CD4-positive, alpha-beta T cell treated with Interleukin-21 for 1 hour (primary cell): ENCODE data around the gene SERPINA6.
"Not testable (repeated sequence)": the region's sequence is repeated elsewhere in the genome, so short reads cannot be mapped to it uniquely, and the experiment has no call there.

Experiments
- DNase-seq: peaks from one replicate; pipeline ENCODE4 v3.0.0-alpha.2; 2020

The SERPINA6 gene, protein sequence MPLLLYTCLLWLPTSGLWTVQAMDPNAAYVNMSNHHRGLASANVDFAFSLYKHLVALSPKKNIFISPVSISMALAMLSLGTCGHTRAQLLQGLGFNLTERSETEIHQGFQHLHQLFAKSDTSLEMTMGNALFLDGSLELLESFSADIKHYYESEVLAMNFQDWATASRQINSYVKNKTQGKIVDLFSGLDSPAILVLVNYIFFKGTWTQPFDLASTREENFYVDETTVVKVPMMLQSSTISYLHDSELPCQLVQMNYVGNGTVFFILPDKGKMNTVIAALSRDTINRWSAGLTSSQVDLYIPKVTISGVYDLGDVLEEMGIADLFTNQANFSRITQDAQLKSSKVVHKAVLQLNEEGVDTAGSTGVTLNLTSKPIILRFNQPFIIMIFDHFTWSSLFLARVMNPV

GRCh38 chr14:94322648-94323570 is at the start of gene SERPINA6:
Gene SERPINA6 (minus strand): TSS chr14:94323336. CDS start chr14:94314648, 8,688 bp downstream.
- DNase-seq: no peak

DNA sequence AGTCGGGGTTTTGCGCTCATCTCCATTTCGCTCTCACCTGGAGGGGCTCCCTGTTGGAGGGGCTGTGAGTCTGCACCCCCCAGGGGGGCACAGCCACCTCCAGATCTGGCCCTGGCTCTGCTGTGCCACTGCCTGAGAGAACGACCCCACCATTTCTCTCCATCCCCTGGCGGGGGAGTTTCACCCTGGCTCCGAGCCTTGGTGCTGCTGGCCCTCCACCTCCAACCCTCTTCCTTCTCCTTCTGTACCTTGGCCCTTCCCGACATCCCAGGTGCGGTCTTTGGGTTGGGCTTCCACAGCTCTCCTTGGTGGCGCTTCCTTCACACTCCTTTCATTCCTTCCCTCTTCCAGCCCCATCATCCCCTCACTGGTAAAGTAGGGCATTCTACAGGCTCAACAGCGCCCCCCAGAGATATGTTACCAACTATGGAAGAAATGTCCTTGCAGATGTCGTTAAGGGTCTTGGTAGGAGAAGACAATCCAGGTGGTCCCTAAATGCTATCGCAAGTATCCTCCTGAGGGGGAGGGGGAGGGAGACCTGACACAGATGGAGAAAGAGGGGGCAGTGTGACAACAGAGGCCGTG is 49.0 kb upstream of the SERPINA6 start:
- no peak for DNase-seq

DNA sequence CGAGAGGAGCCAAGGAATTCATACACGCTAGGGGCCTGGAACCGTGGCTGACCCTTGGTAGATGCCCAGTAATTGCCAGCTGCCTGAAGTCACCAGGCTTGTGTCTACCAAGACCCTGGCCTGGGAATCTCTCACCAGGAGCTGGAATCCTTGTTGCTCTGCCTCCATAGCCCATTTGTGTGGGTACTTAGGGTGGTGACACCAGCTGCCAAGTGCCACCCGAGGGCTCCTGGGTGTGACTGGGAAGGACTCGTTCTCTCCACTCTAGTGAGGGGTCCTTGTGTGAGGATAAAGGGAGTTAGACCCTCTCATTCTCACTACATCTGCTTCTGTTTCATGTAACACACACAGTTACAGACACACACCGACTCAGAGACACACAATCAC is 47.4 kb upstream of the SERPINA6 start:
- DNase-seq: no peak

DNA sequence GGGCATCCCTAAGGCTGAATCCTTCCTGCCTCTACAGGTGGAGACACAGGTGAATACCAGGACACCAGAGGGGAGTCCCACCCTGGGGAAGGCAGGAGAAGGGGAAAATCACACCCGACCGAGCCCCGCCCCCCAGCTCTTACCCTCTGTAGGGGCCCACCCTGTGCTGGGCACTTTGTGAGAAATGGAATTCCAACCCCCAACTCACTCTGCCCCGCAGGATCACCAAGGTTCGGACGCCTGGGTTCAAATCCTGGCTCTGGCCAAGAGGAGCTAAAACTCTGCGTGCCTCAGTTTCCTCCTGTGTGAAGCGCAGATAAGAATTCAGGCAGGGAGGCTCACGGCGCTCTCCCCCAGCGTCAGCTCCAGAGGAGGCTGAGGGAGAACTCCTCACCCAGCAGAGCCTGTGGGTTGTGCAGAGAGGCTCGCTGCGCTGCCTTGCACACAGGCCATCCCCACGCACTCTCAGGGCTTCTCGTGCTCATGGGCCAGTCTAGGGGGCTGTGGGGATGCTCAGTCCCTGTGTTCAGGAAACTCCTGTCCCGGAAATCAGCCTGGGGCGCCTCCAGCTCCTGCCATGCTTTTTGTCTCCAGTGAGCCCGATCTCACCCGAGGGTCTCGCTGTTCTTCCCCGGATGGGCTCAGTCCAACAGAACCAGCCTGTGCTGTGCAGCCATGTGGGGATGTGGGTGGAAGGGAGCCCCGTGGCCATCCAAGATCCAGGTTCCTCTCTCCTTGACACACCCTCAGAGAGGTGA is 46.8 kb upstream of the SERPINA6 start:
- not testable (repeated sequence) for DNase-seq

GRCh38 chr14:94368956-94369355 is 45.8 kb upstream of the SERPINA6 start:
- DNase-seq: no peak

DNA sequence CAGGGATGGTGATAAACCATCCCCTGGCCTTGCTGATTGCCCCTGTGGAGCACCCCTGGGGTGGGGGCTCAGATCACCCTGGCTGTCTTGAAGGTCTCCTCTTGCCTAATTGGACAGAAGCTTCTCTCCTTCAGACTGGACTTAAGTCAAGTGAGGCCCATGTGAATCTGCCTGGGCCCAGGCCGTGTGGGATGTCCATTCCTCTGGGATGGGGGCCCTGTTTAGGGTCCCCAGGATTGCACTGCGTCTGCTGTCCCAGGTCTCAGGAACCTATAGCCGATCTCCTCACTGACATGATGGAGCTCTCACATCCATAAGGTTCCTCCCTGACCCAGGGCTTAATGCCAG is 45.1 kb upstream of the SERPINA6 start:
- no peak for DNase-seq

GRCh38 chr14:94367347-94368242 is 44.5 kb upstream of the SERPINA6 start:
- DNase-seq: no peak

GRCh38 chr14:94366146-94366915 is 43.2 kb upstream of the SERPINA6 start, which contains the start of gene SERPINA2:
Gene SERPINA2 (minus strand): TSS chr14:94366698.
- no peak for DNase-seq

DNA sequence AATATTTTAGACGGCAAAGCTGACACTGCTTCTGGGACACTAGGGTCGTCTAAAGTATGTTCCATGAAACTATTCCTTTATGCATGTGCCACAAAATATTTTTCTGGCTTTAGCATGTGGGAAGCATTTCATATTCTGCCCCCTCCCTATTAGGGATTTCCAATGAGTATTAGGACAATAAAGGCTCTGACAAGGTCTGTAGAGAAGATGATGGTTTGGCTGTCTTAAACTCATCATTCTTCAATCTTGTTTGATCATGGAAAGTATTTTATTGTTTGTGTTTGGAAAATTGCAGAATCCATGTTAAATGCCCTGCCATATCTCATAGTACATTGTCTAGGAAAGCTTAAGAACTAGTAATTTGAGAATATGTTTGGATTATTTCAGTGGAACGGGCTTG is 42.5 kb upstream of the SERPINA6 start:
- no peak for DNase-seq

DNA sequence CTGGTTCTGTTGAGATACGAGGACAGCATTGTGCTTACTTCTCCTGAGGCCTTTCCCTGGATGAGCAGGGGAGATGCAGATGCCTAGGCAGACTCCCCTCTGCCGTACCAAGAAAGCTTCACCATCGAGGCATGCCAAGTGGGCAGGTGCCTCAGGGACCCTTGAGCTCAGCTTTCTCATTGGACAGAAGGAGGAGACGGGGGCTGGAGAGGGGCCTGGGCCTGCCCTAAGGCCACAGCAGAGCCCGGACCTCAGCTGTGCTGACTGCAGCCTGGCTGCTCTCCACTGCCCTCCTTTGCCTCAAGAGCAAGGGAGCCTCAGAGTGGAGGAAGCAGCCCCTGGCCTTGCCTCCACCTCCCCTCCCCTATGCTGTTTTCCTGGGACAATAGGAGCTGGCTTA is 41.8 kb upstream of the SERPINA6 start:
- no peak for DNase-seq

DNA sequence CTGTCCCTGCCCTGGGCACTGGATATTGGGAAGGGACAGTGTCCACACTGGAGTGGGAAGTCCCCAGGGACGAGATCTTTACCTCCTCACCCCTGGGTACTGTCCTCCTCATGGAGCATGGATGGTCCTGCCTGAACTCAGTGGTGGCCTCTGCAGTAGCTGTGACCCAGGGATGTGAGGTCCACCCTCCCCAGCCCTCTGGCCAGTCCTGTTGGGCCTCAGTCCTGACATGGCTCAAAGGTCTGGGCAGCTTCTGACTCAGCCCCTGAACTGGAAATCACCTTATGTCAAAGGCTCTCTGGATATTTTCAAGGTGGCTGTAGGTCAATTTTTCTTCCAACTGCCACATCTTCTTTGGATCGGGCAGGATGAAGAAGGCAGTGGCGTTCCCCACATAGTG is 40.9 kb upstream of the SERPINA6 start:
- no peak for DNase-seq

DNA sequence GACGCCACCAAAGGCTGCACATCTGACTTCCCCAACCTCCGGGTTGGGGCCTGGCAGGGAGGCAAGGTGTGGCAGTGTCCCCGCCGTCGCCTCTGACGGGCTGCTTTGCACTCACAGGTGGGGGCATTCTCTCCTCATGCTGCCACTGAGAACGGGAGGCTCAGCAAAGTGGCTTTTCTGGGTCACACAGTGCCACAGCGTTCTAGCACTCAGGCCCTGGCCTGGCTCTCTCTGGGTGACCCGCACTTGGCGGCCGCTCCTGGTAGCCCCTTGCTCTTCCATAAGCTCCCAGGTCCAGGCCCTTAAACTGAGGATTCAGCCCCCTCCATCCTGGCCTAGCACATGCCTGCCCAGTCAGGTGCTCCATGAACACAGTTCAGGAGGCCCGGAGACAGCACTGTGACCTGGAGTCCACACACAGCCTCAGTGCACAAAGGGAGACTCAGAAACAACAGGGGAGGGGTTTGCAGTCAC is 40.1 kb upstream of the SERPINA6 start:
- DNase-seq: no peak

DNA sequence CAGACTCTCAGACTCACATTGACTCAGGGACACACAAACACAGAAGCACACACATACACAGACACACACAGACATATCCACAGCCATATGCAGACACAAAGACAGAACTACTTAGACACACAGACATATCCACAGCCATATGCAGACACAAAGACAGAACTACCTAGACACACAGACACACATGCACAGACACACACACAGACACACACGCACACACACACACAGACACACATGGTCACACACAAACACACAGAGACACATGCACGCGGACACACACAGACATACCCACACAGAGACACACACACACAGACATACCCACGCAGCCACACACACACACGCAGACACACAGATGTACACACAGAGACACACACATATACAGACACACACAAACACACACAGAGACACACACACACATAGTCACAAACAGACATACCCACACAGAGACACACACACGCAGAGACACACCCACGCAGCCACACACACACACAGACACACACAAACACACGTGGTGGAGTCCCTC is 39.5 kb upstream of the SERPINA6 start:
- no peak for DNase-seq

- DNase-seq: no peak
These were observed 38.5 kb upstream of the SERPINA6 start for GRCh38 chr14:94361682-94362081.

DNA sequence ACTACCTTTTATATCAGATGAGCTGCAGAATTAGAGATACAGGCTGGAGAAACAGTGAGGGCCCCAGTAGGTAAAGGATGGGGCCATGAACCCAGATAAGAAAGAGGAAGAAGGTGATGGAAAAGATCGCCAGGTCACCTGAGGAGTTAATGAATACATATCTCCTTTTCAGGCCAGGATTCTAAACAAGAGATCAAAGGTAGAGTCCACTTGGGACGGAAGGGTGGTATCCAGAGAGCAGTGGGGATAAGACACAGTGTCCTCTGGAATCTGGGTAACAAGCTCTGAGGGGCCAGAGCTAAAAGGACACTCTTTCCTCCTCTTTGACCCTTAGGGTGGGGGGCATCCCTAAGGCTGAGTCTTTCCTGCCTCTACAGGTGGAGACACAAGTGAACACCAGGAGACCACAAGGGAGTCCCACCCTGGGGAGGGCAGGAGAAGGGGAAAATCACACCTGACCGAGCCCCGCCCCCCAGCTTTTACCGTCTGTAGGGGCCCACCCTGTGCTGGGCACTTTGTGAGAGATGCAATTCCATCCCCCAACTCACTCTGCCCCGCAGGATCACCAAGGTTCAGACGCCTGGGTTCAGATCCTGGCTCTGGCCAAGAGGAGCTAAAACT is 37.9 kb upstream of the SERPINA6 start:
- no peak for DNase-seq

GRCh38 chr14:94357166-94357565 is 34.0 kb upstream of the SERPINA6 start:
- DNase-seq: no peak

- DNase-seq: no peak
These were observed 33.4 kb upstream of the SERPINA6 start for GRCh38 chr14:94356379-94357056.

GRCh38 chr14:94355191-94355794 is 32.2 kb upstream of the SERPINA6 start:
- DNase-seq: no peak

- DNase-seq: no peak
These were observed 31.6 kb upstream of the SERPINA6 start for GRCh38 chr14:94354638-94355185.
